ENCODE results near the gene TAS2R13.

Gene TAS2R13, protein sequence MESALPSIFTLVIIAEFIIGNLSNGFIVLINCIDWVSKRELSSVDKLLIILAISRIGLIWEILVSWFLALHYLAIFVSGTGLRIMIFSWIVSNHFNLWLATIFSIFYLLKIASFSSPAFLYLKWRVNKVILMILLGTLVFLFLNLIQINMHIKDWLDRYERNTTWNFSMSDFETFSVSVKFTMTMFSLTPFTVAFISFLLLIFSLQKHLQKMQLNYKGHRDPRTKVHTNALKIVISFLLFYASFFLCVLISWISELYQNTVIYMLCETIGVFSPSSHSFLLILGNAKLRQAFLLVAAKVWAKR

DNA sequence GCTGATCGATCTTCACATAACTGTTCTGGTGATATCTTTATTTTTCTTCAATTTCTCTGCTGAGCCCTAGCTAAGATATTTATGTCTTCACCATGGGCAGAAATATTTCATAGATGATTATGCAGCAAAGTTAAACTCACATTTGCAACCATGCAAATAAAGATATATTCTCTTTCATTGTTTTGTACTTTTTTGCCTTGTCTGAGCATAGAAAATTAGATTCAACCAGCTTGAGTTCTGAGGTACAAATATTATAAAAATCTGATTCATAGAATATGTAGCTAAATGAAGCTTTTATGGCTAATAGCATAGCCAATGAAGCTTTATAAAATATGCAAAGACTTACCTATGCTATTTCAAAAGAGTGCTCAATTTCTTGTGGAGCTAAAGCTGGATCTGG, at the start of gene TAS2R13:
TSS of gene TAS2R13 (minus strand) at position 101 of the 400 bp plus-strand sequence. CDS start 264 bp downstream, outside the sequence.
- DNase-seq, result no peak

DNA sequence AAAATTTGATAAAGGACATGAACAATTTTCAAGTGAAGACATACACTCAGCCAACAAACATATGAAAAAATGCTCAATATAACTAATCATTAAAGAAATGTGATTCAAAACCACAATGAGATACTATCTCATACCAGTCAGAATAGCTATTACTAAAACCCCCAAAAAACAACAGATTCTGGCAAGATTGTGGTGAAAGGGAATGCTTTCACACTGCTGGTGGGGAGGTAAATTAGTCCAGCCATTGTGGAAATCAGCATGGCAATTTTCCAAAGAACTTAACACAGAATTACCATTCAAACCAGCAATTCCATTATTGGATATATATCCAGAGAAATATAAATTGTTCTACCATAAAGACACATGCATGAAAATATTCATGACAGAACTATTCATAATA, 48.4 kb upstream of the TAS2R13 start:
- DNase-seq, result no peak

DNA sequence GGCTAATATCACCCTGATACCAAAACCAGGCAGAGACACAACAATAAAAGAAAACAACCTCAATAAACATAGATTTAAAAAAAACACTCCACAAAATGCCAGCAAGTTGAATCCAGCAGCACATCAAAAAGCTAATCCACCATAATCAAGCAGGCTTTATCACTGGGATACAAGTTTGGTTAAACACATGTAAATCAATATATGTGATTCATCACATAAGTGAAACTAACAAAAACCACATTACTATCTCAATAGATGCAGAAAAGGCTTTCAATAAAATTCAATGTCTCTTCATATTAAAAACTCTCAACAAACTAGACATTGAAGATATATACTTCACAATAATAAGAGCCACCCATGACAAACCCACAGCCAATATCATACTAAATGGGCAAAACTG, 46.7 kb upstream of the TAS2R13 start:
- DNase-seq, result no peak

DNA sequence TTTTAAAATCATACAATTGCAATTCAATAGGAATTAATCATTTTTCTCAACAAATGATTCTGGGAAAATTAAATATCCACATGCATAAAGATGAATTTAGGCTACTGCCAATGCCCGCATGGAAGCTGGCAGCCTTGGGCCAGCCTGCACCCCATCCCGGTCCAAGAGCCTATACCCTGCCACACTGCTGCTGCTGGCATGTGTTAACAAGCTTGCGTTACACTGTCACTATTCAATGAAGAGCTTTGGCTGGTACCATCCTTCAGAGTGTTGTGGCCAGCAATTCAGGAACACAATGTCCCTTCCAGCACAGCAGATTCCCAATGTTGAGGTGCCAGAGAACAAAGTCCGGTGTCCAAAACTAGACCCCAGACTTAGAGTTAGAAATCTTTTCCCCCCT, 43.3 kb upstream of the TAS2R13 start:
- DNase-seq, result no peak

DNA sequence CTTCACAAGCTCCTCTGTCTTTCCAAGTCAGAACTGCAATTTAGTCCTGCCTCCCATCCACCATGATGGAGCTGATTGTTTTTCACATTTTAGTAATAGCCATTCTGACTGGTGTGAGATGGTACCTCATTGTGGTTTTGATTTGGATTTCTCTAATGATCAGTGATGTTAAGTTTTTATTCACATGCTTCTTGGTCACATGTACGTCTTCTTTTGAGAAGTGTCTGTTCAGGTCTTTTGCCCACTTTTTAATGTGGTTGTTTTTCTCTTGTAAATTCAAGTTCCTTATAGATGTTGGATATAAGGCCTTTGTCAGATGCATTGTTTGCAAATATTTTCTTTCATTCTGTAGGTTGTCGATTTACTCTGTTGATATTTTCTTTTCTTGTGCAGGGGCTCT, 33.8 kb upstream of the TAS2R13 start:
- no peak for DNase-seq

DNA sequence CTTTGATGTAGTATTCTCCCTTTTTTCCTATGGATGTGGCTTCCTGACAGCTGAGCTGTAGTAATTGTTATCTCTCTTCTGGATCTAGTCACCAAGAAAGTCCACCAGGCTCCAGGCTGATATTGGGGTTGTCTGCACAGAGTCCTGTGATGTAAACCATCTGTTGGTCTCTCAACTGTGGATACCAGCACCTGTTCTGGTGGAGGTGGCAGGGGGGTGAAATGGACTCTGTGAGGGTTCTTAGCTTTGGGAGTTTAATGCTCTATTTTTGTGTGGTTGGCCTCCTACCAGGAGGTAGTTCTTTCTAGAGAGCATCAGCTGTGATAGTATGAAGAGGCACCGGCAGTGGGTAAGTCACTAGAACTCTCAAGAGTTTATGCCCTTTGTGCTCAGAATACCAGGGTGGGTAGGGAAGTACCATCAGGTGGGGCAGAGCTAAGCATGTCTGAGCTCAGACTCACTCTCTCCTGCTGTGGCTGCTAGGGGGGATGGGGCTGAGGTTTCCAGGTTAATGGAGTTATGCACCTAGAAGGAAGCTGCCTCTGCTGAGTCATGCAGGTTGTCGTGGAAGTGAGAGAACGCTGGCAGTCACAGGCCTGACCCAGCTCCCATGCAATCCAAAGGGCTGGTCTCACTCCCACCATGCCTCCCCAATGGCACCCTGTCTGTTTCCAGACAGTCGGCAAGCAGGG, 32.7 kb upstream of the TAS2R13 start:
- no peak for DNase-seq

DNA sequence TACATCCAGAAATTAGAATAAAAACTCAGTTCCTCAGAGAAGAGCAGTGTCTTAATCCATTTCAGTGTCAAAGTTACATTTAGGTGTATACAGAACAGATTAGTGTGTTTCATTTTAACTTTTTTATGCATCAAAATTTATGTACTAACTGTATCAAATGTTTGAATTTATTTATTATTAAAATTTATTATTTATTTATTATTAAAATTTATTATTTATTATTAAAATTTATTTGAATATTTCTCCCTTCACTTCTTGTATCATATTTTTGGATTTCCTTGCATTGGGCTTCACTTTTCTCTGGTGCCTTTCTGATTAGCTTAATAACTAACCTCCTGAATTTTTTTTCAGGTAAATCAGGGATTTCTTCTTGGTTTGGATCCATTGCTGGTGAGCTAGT, 32.0 kb upstream of the TAS2R13 start:
- DNase-seq, result no peak

DNA sequence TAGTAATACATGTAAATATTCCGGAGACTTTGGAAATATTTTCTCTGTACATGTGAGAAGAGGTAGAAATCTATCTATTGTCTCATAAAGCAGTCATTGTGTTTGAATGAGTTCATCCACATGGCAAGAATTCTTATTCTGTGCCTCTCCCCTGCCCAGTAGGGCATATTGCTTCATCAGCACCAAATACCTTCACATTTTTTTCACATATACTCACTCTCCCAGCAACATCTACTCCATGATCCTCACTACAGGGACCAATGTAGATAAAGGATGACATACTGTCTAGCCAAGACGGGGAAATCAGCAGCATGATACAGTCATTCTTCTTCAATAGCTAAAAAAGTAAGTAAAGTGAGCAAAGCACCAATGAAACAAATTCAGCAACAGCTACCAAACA, 31.0 kb upstream of the TAS2R13 start:
- no peak for DNase-seq

DNA sequence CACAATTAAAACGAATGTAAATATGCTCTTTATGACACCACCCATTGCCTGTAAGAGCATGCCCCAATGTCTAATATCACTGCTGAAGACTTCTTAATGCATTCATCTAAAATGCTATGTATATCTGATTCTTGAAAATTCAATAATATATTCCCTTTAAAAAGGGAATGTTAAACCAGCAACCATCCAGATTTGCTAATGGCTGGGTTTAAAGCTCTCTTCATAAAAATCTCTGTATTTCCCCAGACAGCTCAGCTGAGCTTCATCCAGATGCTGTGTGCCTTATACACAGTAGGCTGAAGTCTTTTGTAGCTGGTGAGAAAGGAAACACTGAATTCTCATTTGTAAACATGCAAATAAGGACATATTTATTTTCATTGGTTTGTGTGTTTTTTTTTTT, 29.8 kb upstream of the TAS2R13 start, which contains the start of gene TAS2R14:
TSS of gene TAS2R14 (minus strand) at position 101 of the 400 bp plus-strand sequence. CDS start at position 45, 56 bp downstream.
- DNase-seq, result no peak

DNA sequence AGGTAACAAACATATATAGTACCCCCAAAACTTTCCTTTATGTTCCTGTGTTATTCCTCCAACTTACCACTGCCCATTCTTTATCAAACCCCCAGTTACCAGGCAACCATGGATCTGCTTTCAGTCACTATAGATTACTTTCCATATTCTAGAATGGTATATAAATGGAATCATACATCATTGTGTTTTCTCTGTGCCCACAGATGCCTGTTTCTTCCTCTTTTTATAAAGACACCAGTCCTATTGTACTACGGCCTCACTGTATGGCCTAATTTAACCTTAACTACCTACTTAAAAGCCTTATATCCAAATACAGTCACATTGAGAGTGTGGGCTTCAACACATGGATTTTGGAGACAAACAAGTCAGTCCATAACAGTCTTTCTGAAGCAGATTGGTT, 27.1 kb upstream of the TAS2R13 start:
- peak; percentile 3 to 25 for DNase-seq

DNA sequence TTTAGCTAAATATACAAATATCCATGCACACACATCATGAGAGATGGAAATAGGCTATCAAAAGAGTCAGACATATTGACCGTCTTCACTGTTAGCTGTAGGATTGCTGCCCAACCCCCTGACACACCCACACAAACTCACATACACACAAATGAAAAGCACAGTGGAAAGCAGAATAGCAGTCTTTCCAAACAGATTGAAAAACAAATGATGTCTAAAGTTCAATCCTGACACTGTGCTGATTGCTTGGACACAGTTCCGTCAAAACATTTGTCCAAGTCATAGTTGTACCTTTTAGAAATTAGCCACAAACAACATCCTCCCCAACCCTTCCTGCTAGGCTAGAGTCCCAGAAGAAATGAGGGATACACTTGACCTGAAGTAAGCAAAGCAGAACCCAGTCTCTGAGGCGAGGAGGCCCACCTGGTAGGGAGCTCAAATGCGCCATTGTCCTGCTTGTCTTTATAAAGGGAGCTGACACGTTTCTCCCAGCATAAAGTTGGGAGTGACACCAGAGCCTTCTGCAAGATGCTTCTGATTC, 19.5 kb upstream of the TAS2R13 start, which contains the start of gene PRH2:
TSS of gene PRH2 (plus strand) at position 491 of the 541 bp plus-strand sequence. CDS start at position 529, 38 bp downstream.
- DNase-seq, result no peak

DNA sequence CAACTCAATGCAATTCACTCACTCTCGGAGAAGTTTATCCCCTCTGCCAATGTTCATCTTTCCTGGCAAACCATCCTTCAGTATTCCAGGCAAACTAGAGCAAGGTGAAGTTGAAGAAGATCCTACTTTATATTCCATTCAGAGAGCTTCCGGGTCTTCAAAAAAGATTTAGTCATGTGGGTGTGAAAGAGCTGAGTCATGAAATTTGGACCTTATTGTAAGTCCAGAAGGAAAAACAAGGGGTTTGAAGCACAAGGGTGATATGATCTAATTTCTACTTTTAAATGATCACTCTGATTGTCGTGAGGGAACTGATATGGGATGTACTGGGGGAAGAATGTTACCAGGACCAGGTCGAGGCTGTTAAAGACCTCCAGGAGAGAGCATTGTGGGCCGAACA, 16.9 kb upstream of the TAS2R13 start:
- no peak for DNase-seq

DNA sequence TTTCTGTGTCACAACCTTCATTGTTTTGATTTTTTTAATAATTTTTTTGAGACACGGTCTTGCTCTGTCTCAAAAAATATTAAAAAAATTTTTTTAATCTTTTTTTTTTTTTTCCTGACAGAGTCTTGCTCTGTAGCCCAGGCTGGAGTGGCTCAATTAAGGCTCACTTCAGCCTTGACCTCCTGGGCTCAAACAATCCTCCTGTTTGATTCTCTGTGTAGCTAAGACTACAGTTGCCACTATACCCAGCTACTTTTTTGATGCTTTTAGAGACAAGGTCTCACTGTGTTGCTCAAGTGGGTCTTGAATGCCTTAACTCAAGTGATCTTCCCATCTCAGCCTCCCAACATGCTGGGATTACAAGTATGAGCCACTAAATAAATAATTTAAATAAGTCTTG, 10.4 kb upstream of the TAS2R13 start:
- no peak for DNase-seq

DNA sequence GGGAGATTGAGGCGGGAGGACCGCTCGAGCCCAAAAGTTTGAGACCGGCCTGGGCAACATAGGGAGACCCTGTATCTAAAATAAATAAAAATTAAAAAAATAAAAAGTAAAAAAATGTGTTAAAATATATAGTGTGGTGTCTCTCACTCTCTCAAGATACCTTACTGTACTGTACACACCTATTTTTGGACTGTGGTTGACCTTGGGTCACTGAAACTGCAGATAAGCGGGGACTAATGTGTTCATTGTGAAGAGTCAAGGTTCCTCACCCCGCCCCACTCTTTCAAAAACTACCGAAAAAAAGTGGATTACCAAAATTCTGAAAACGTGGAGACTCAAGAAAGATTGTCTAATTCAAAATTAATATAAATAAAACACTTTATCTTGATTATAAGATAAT, 1.0 kb upstream of the TAS2R13 start:
- DNase-seq, result no peak

DNA sequence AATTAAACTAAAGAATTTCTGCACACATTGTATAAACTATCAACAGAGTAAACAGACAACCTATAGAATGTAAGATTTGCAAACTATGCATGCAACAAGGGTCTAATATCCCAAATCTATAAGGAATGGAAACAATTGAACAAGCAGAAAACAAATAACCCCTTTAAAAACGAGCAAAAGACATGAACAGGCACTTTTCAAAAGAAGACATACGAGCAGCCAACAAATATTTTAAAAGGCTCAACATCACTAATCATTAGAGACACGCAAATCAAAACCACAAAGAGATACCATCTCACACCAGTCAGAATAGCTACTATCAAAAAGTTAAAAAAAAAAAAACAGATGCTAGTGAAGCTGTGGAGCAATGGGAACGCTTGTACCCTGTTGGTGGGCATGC, 4.7 kb downstream of the TAS2R13 start:
- DNase-seq, result no peak

DNA sequence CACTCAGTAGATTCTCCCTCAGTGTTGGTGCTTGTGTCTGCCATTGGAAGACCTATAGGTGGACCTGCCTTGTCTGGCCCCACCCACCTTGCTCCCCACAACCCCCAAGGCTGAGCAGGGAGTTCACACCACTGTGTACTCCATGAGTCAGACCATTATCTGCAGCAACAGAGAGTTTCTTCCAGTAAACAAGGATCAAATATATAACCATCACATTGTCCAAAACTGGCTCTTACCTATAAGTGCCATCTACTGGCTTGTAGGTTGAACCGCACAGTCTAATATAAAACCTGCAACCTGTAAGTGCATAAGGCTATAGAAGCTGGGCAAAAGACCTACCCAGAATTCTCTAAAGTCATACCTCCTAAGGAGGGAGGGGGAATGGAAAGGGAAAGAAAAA, 7.9 kb downstream of the TAS2R13 start:
- DNase-seq, result no peak

DNA sequence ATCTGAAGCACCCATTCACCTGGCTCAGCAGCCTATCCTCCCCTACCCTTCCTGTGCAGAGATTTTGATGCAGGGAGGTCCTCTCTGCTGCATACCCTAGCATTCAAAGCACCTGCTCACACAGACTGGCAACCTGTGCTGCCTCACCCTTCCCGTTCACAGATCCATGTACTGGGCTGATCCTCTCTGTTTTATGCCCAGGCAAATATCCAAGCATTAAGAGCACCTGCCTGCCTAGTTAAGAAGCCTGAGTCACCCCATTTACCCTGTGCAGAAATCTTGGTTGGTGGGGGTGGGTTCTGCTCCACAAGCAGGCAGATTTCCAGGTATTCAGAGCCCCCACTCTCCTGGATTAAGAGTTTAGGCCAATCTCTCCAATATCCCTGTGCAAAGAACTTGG, 8.4 kb downstream of the TAS2R13 start:
- DNase-seq, result no peak

DNA sequence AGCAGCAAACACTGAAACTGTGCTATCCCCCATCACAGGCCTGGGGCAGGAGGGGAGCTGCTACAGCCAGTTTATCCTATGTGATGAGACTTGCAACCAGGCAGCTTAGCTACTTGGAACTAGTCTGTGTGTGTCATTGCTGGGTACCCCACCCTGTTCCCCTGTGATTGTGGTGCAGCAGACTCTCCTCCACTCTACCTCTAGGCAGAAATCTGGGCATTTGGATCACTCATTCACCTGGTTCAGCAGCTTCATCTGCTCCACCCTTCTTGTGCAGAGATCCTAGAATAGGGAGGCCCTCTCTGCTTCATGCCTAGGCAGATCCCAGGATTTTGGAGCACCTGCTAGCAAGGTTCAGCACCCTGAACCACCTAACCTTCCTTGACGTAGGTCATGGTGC, 8.8 kb downstream of the TAS2R13 start:
- no peak for DNase-seq

DNA sequence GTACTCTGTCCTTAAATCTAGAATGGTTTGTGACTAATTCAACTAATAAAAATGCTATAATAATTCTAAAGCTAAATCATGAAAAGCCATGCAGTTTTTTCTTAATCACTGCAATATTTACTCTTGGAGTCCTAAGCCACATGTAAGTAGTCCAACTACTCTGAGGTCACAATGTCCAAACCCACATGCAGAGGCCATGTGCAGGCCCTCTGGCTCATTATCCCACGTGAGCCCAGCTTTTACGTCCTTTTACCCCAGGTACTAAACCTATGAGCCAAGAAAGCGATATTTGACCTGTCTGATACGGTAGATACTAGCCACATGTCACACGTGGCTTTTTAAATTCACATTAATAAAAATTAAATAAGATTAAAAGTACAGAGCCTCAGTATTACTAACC, 12.5 kb downstream of the TAS2R13 start:
- no peak for DNase-seq

DNA sequence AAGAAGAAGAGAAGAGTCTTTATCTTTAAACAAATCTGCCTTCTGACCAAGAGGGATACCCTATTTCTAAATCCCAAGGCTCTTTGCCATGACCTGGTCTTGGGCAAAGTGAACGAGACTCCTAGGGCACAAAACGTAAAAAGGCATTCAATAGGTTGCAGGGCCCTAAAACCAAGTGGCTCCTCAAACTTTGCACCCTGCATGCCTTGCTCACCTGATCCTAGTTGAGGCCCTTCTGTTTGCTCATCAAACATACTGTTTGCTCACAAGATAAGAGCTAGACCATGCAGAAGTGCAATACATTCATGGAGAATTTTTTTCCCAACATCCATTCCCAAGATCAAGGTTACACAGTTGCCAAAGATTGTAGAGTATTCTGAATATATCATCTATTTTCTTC, 17.4 kb downstream of the TAS2R13 start:
- no peak for DNase-seq

DNA sequence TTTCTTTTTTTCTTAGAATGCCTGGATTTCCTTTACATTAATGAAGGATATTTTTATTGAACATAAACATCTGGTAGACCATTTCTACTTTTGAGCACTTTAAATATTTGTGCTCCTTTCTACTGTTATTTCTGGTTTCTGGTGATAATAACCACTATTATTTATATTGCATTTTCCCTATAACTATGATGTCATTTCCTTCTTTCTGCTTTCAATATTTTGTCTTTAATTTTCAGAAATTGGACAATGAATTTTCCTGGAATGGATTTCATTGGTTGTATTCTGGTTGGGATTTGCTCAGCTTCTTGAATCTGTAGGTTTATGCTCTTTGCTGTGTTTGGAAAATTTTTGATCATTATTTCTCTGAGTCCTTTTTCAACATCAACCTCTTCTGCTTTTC, 20.1 kb downstream of the TAS2R13 start:
- no peak for DNase-seq

DNA sequence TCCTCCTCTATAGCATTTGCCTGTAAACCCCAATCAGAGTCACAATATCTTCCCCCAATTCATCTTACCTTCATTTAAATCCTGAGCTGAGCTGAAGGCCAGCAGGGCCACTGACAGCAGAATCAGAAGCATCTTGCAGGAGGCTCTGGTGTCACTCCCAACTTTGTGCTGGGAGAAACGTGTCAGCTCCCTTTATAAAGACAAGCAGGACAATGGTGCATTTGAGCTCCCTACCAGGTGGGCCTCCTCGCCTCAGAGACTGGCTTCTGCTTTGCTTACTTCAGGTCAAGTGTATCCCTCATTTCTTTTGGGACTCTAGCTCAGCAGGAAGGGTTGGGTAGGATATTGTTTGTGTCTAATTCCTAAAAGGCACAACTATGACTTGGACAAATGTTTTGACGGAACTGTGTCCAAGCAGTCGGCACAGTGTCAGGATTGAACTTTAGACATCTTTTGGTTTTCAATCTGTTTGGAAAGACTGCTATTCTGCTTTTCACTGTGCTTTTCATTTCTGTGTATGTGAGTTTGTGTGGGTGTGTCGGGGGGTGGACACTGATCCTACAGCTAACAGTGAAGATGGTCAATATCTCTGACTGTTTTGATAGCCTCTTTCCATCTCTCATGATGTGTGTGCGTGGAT, 25.2 kb downstream of the TAS2R13 start, which contains the start of gene PRH1:
TSS of gene PRH1 (minus strand) at position 170 of the 640 bp plus-strand sequence. CDS start at position 132, 38 bp downstream.
- DNase-seq, result no peak

DNA sequence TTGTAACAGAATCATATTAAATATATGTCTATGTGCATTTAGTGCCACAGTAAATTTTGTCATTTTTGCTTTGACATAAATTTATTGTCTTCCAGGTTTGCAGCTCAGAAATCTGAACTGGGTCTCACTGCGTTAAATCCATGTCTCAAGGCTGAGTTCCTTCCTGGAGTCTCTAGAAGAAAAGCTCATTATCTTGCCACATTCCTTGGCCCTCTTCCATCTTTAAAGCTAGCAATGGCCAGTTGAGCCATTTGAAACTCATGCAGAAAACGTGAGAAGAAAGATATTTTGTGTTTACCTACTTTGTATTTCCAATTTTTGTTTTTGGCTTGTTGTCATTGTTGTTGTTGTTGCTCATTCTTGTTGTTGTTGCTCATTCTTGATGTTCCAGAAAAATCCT, 36.0 kb downstream of the TAS2R13 start:
- no peak for DNase-seq

DNA sequence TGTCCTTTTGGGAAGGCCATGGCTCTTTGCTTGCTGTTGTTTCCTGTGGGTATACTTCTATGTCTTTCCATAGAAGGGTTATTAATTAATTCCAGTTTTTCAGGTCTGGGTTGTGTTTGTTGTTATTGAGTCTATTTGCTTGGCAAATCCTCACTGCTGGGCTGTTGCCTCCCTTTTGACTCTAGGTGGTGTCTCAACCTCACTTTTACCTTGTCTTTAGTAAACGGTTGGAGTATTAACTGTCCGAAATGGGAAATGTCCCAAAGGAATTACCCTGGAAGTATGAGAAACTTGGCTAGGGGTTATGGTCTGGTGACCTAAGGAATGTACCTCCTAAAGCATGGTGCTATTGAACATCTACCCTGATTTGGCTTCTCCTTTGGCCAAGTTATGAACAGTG, 42.0 kb downstream of the TAS2R13 start:
- DNase-seq, result no peak
